Trophoblast cell (in vitro differentiated cells and primary cell): ENCODE results near the gene ZAR1.

Experiments
- DNase-seq, 2 donors: peaks; one replicate each; pipeline ENCODE4 v3.0.0-alpha.2; 2016
- H2AFZ ChIP-seq: 2 replicates; pipeline ENCODE4 v1.6.1; 2013; ENCODE audit warnings: low read length, moderate library complexity, mild to moderate bottlenecking; ENCODE audit not compliant: insufficient read depth, poor library complexity
- H2AK5ac ChIP-seq: 2 replicates; pipeline ENCODE4 v1.6.1; 2013; ENCODE audit warnings: mild to moderate bottlenecking, low read length
- H2BK120ac ChIP-seq: 2 replicates; pipeline ENCODE4 v1.6.1; 2013; ENCODE audit warnings: low read length, mild to moderate bottlenecking, moderate library complexity; ENCODE audit not compliant: insufficient read depth, poor library complexity
- H2BK12ac ChIP-seq: 2 replicates; pipeline ENCODE4 v1.6.1; 2013; ENCODE audit warnings: mild to moderate bottlenecking, low read length, moderate library complexity
- H2BK5ac ChIP-seq: 2 replicates; pipeline ENCODE4 v1.6.1; 2013; ENCODE audit warnings: low read length, low read depth, moderate library complexity, mild to moderate bottlenecking; ENCODE audit not compliant: poor library complexity
- H3K14ac ChIP-seq: 2 replicates; pipeline ENCODE4 v1.6.1; 2013; ENCODE audit warnings: mild to moderate bottlenecking, low read length
- H3K18ac ChIP-seq: 2 replicates; pipeline ENCODE4 v1.6.1; 2013; ENCODE audit warnings: mild to moderate bottlenecking, low read length
- H3K23ac ChIP-seq: 2 replicates; pipeline ENCODE4 v1.6.1; 2013; ENCODE audit warnings: low read length
- H3K27ac ChIP-seq: 2 replicates; pipeline ENCODE4 v1.5.1; 2013; ENCODE audit warnings: low read depth, mild to moderate bottlenecking, inconsistent platforms, low read length, moderate library complexity
- H3K27me3 ChIP-seq: 2 replicates; pipeline ENCODE4 v1.6.1; 2013; ENCODE audit warnings: inconsistent platforms, mild to moderate bottlenecking, low read length, moderate library complexity; ENCODE audit not compliant: insufficient read depth
- H3K36me3 ChIP-seq, 2 experiments: 1 replicate in 1 of 2; 2 replicates in 1 of 2; pipeline ENCODE4 v1.6.1; 2013; ENCODE audit warnings: low read length in 2 of 2, mild to moderate bottlenecking in 2 of 2, moderate library complexity in 1 of 2; ENCODE audit not compliant: insufficient read depth in 2 of 2, control insufficient read depth in 1 of 2
- H3K4ac ChIP-seq: 2 replicates; pipeline ENCODE4 v1.6.1; 2013; ENCODE audit warnings: low read depth, mild to moderate bottlenecking, low read length, moderate library complexity
- H3K4me1 ChIP-seq, 2 experiments: 1 replicate in 1 of 2; 2 replicates in 1 of 2; pipeline ENCODE4 v1.6.1; 2013; ENCODE audit warnings: low read length in 2 of 2, mild to moderate bottlenecking in 2 of 2, moderate library complexity in 1 of 2; ENCODE audit not compliant: insufficient read depth in 2 of 2, control insufficient read depth in 1 of 2
- H3K4me2 ChIP-seq: 2 replicates; pipeline ENCODE4 v1.6.1; 2013; ENCODE audit warnings: inconsistent platforms, mild to moderate bottlenecking, low read length, moderate library complexity
- H3K4me3 ChIP-seq: 2 replicates; pipeline ENCODE4 v1.5.1; 2013; ENCODE audit warnings: mild to moderate bottlenecking, low read depth, low read length, inconsistent platforms
- H3K79me1 ChIP-seq: one replicate; pipeline ENCODE4 v1.6.1; 2013; ENCODE audit warnings: low read length
- H3K79me2 ChIP-seq: 2 replicates; pipeline ENCODE4 v1.6.1; 2013; ENCODE audit warnings: low read length, mild to moderate bottlenecking; ENCODE audit not compliant: control insufficient read depth, insufficient read depth, poor library complexity
- H3K9ac ChIP-seq: 2 replicates; pipeline ENCODE4 v1.6.1; 2013; ENCODE audit warnings: mild to moderate bottlenecking, low read length
- H3K9me3 ChIP-seq: 2 replicates; pipeline ENCODE4 v1.6.1; 2013; ENCODE audit warnings: low read depth, mild to moderate bottlenecking, control low read depth, inconsistent platforms, low read length; ENCODE audit not compliant: insufficient read depth
- H4K12ac ChIP-seq: 2 replicates; pipeline ENCODE4 v1.6.1; 2013; ENCODE audit warnings: low read depth, mild to moderate bottlenecking, low read length, moderate library complexity
- H4K8ac ChIP-seq: 2 replicates; pipeline ENCODE4 v1.6.1; 2013; ENCODE audit warnings: low read depth, mild to moderate bottlenecking, low read length, moderate library complexity
- H4K91ac ChIP-seq: one replicate; pipeline ENCODE4 v1.6.1; 2013; ENCODE audit warnings: low read depth, mild to moderate bottlenecking, low read length, moderate library complexity
- WGBS: extraction: QIAGEN DNeasy Blood & Tissue Kit; methylation state at CpG from one replicate; pipeline ENCODE4 v1.1.7; 2013; ENCODE audit warnings: missing lambda C conversion rate; ENCODE audit not compliant: insufficient read length, insufficient coverage; ENCODE audit errors: extremely low coverage; 5-methylcytosine and 5-hydroxymethylcytosine counted together

ZAR1 gene

DNA sequence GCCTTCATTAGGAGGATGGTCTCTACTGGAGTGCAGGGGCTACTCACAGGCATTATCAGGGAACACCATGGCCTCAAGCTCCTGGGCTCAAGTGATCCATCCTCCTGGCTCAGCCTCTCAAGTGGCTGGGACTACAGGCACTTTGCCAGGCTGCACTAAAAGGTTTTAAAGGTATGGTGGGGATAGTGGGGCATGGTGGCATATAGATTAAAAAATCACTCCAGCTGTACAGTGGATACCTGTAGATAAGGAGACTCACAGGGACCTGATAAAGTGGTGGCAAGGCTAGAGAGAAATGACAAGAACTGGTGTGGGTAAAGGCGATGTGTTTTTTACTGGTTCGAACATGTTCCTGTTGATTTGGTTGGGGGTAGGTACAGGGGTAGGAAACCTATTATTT lies 5.9 kb downstream of the ZAR1 start:
- no peak overlapping the region for H3K4me2 ChIP-seq
- H3K4me3 ChIP-seq = no peak overlapping the region
- no peak overlapping the region for H4K8ac ChIP-seq
- H3K14ac ChIP-seq = no peak overlapping the region
- no peak overlapping the region for H3K4ac ChIP-seq
- no peak for DNase-seq
- H3K79me1 ChIP-seq = no peaks in the 10 kb centered on the region
- peaks cover 3 to 5% of the 10 kb centered on the region in 2 experiments for H3K36me3 ChIP-seq
- H2AFZ ChIP-seq = no peak overlapping the region
- H3K9ac ChIP-seq = no peak overlapping the region
- no peak overlapping the region for H2BK120ac ChIP-seq
- no peak overlapping the region for H4K12ac ChIP-seq
- H3K27me3 ChIP-seq = peaks cover 15% of the 10 kb centered on the region
- peaks cover 0 to 2% of the 10 kb centered on the region in 2 experiments for H3K4me1 ChIP-seq
- H2BK12ac ChIP-seq = no peak overlapping the region
- H3K27ac ChIP-seq = no peak overlapping the region
- H2AK5ac ChIP-seq = no peak overlapping the region
- no peak overlapping the region for H3K18ac ChIP-seq
- H3K23ac ChIP-seq = no peak overlapping the region
- H4K91ac ChIP-seq = no peak overlapping the region
- H3K79me2 ChIP-seq = no peaks in the 10 kb centered on the region
- peaks cover 7% of the 10 kb centered on the region for H3K9me3 ChIP-seq
- no CpG with 5 or more reads among the region's 2 CpGs for WGBS
- H2BK5ac ChIP-seq = no peak overlapping the region

DNA sequence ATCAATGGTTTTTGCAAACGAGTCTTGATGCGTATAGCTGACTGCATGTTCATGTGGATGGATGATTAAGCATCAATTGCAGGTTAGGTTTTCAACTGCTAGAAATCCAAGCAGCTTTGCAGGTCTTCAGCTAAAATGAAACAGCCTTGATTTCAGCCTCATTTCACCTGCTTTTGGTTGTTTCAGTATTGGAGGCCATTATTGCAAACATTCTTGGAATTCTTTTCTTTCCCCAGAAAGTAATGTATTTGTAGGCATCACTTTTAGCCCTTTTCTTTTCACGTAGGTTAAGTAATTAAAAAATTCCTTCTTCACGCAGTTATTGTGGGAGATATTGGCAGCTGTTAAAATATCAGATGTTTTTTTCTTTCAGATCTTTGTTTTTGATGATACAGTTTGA lies 8.8 kb downstream of the ZAR1 start:
- no peak overlapping the region for H2BK5ac ChIP-seq
- no peak overlapping the region for H2AK5ac ChIP-seq
- no peak overlapping the region for H3K4me2 ChIP-seq
- H3K9ac ChIP-seq = no peak overlapping the region
- H2AFZ ChIP-seq = no peak overlapping the region
- no peaks in the 10 kb centered on the region for H3K4me1 ChIP-seq
- H3K27ac ChIP-seq = no peak overlapping the region
- no peak overlapping the region for H3K23ac ChIP-seq
- no peak overlapping the region for H4K8ac ChIP-seq
- no peak overlapping the region for H2BK12ac ChIP-seq
- no peaks in the 10 kb centered on the region for H3K27me3 ChIP-seq
- no CpG with 5 or more reads among the region's 4 CpGs for WGBS
- H3K18ac ChIP-seq = no peak overlapping the region
- H4K12ac ChIP-seq = no peak overlapping the region
- no peaks in the 10 kb centered on the region for H3K9me3 ChIP-seq
- H2BK120ac ChIP-seq = no peak overlapping the region
- H4K91ac ChIP-seq = no peak overlapping the region
- H3K14ac ChIP-seq = no peak overlapping the region
- H3K4me3 ChIP-seq = no peak overlapping the region
- H3K79me2 ChIP-seq = no peaks in the 10 kb centered on the region
- peaks cover 3 to 6% of the 10 kb centered on the region in 2 experiments for H3K36me3 ChIP-seq
- no peak overlapping the region for H3K4ac ChIP-seq
- DNase-seq = no peak
- no peaks in the 10 kb centered on the region for H3K79me1 ChIP-seq

DNA sequence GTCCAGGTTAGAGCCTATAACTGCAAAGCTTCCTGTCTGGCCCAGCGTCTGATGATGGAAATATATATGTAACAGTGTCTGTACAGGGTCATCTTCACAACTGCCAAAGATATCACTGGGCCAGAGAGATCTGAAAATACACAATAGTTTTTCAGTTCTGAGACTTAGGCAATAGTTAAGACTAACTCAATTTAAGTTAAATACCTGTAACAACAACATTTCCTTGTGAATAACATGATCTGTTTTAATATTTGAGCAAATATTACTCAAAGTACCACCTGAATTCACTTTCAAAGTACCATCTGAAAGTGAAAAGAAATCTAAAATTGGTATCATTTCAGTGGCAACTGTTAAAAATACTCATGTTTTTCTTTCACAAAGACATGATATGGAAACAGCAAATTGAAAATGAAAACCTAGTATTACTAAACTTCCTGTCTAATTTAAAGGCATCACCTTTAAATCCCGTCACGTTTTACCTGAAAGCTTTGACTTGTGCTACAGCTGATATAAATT lies 9.6 kb downstream of the ZAR1 start:
- no CpG with 5 or more reads among the region's 3 CpGs for WGBS
- H2BK12ac ChIP-seq = no peak overlapping the region
- H4K12ac ChIP-seq = no peak overlapping the region

DNA sequence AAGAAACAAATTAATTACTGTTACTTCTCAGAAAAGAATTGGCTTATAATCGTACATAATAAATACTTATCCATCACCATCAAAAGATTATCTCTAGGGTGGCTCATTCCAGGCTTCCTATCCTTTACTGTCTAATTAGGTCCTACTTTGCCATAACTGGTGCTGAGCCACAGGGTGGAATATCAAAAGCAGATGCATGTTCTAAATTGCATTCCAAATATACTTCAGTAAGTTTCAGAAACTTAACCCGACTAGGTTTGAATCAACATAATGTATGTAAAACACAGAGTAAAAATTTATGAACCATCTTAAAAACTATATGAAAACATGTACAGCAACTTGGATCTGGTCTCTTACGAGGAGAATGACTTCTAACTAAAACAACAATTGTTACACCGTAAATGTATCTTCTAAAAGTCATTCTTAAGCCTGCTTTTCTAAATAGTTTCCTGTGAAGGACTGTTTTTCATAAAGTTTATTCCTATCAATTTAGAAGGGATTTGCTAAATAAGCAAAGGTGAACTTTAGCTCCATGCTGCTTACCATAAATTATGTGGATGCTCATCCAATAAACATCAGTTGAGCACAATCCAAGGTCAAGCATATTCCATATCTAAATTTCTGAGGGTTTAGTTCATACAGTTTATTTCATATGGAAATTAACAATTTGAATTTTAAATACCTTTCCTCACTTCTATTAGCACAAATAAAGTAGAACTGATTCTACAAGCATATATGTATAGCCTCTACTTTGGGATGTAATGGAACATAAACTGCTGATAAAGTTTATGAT lies 13.4 kb downstream of the ZAR1 start:
- Histone ChIP-seq H3K4ac (no peak overlapping the region), H3K4me3 (no peak overlapping the region), H3K79me2 (no peaks in the 10 kb centered on the region), H2BK5ac (no peak overlapping the region), H3K27ac (no peak overlapping the region), H3K4me1 (no peaks in the 10 kb centered on the region), H4K91ac (no peak overlapping the region), H3K18ac (no peak overlapping the region), H3K4me2 (no peak overlapping the region), H3K14ac (no peak overlapping the region), H3K27me3 (no peaks in the 10 kb centered on the region), H3K9me3 (no peaks in the 10 kb centered on the region), H2AFZ (no peak overlapping the region), H3K36me3 (peaks cover 3% of the 10 kb centered on the region in 2 experiments), H2BK120ac (no peak overlapping the region), H4K12ac (no peak overlapping the region), H2AK5ac (no peak overlapping the region), H3K23ac (no peak overlapping the region), H4K8ac (no peak overlapping the region), H3K9ac (no peak overlapping the region), H2BK12ac (no peak overlapping the region), H3K79me1 (no peaks in the 10 kb centered on the region)
- no CpG with 5 or more reads among the region's 4 CpGs for WGBS
- DNase-seq = no peak

More for the DNA sequence above, 9.6 kb downstream of the ZAR1 start:
- Histone ChIP-seq H4K91ac (no peak overlapping the region), H2BK120ac (no peak overlapping the region), H3K23ac (no peak overlapping the region), H3K9ac (no peak overlapping the region), H3K4me1 (no peaks in the 10 kb centered on the region), H3K4ac (no peak overlapping the region), H3K79me2 (no peaks in the 10 kb centered on the region), H4K8ac (no peak overlapping the region), H3K79me1 (no peaks in the 10 kb centered on the region), H3K4me3 (no peak overlapping the region), H3K4me2 (no peak overlapping the region), H3K27me3 (no peaks in the 10 kb centered on the region), H3K14ac (no peak overlapping the region), H3K27ac (no peak overlapping the region), H3K9me3 (no peaks in the 10 kb centered on the region), H2BK5ac (no peak overlapping the region), H3K36me3 (peaks cover 3 to 6% of the 10 kb centered on the region in 2 experiments), H2AK5ac (no peak overlapping the region), H2AFZ (no peak overlapping the region), H3K18ac (no peak overlapping the region)
- no peak for DNase-seq
